ENCODE data around the gene RNF212.

DNA sequence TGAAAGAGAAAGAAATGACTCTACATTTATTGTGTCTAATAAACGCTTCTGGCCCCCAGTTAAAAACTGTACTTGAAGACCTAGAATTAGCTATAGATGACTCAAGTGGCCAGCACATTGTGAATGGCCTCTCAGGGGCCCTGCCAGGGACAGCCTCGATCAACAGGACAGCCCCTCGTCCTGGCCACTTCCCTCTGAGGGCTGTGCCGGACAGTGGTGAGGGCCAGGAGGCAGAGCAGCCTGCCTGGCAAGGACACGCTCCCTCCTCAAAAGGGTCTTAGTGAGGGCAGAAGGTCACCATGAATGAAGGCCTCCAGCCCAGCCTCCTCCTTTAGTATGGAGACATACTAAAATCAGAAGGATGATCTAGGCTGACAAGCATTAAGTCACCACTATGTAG, 16.5 kb downstream of the RNF212 start:
- TF ChIP-seq ATF1 (CRISPR knock-in tag; IDR thresholded peaks at IDR 0.05) (no peak), SOX13 (IDR thresholded peaks at IDR 0.05) (no peak), SOX13 (CRISPR knock-in tag; conservative IDR thresholded peaks at IDR 0.05 in 1 of 2, IDR thresholded peaks at IDR 0.05 in 1 of 2) (no peak), ZNF260 (CRISPR knock-in tag; IDR thresholded peaks at IDR 0.05; ENCODE audit: borderline replicate concordance, low read depth) (no peak), SIN3A (IDR thresholded peaks at IDR 0.05; ENCODE audit: borderline replicate concordance, low read depth, low read length) (no peak), TBP (CRISPR knock-in tag; IDR thresholded peaks at IDR 0.05) (no peak), ZNF253 (CRISPR knock-in tag; IDR thresholded peaks at IDR 0.05; ENCODE audit: borderline replicate concordance) (no peak), ZFX (CRISPR knock-in tag; IDR thresholded peaks at IDR 0.05; ENCODE audit: low read depth) (no peak)
- TF ChIP-seq, protein P1, sequence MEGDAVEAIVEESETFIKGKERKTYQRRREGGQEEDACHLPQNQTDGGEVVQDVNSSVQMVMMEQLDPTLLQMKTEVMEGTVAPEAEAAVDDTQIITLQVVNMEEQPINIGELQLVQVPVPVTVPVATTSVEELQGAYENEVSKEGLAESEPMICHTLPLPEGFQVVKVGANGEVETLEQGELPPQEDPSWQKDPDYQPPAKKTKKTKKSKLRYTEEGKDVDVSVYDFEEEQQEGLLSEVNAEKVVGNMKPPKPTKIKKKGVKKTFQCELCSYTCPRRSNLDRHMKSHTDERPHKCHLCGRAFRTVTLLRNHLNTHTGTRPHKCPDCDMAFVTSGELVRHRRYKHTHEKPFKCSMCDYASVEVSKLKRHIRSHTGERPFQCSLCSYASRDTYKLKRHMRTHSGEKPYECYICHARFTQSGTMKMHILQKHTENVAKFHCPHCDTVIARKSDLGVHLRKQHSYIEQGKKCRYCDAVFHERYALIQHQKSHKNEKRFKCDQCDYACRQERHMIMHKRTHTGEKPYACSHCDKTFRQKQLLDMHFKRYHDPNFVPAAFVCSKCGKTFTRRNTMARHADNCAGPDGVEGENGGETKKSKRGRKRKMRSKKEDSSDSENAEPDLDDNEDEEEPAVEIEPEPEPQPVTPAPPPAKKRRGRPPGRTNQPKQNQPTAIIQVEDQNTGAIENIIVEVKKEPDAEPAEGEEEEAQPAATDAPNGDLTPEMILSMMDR (CRISPR knock-in tag; IDR thresholded peaks at IDR 0.05) = no peak
- TF ChIP-seq, protein P2, sequence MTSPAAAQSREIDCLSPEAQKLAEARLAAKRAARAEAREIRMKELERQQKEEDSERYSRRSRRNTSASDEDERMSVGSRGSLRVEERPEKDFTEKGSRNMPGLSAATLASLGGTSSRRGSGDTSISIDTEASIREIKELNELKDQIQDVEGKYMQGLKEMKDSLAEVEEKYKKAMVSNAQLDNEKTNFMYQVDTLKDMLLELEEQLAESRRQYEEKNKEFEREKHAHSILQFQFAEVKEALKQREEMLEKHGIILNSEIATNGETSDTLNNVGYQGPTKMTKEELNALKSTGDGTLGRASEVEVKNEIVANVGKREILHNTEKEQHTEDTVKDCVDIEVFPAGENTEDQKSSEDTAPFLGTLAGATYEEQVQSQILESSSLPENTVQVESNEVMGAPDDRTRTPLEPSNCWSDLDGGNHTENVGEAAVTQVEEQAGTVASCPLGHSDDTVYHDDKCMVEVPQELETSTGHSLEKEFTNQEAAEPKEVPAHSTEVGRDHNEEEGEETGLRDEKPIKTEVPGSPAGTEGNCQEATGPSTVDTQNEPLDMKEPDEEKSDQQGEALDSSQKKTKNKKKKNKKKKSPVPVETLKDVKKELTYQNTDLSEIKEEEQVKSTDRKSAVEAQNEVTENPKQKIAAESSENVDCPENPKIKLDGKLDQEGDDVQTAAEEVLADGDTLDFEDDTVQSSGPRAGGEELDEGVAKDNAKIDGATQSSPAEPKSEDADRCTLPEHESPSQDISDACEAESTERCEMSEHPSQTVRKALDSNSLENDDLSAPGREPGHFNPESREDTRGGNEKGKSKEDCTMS (CRISPR knock-in tag; conservative IDR thresholded peaks at IDR 0.05) = no peak

Data from HepG2 (cell line).